Activated naive CD8-positive, alpha-beta T cell treated with anti-CD3 and anti-CD28 coated beads for 36 hours (primary cell): ENCODE measurements around the gene AXDND1. TPM values are rescaled to one million over a fixed set of nuclear protein-coding genes. Genes with fewer than 3 reads are reported as not detected.
"Not testable (repeated sequence)": the region's sequence is repeated elsewhere in the genome, so short reads cannot be mapped to it uniquely, and the experiment has no call there.

Experiments
- DNase-seq: peaks from one replicate; pipeline ENCODE4 v3.0.0; 2021
- H3K27ac Mint-ChIP-seq: one replicate; pipeline ENCODE4 v1.8.0; 2022; ENCODE audit warnings: mild to moderate bottlenecking, moderate library complexity, mixed read lengths
- H3K27me3 Mint-ChIP-seq: one replicate; pipeline ENCODE4 v1.8.0; 2022; ENCODE audit warnings: mild to moderate bottlenecking, mixed read lengths
- H3K36me3 Mint-ChIP-seq: one replicate; pipeline ENCODE4 v1.8.0; 2021; ENCODE audit warnings: mild to moderate bottlenecking, mixed read lengths
- H3K4me1 Mint-ChIP-seq: one replicate; pipeline ENCODE4 v1.8.0; 2021; ENCODE audit warnings: mixed read lengths
- H3K4me3 Mint-ChIP-seq: one replicate; pipeline ENCODE4 v1.8.0; 2022; ENCODE audit warnings: mild to moderate bottlenecking, moderate library complexity, mixed read lengths
- H3K9me3 Mint-ChIP-seq: one replicate; pipeline ENCODE4 v1.8.0; 2022; ENCODE audit warnings: mixed read lengths
- total RNA-seq, 2 experiments: library from RNA; stranded (reverse); gene quantifications; one replicate each; pipeline ENCODE4 v1.2.3, GENCODE V29; 2021

Gene AXDND1
- total RNA-seq, 2 experiments from 2014 or later: 0.56 to 0.64 TPM

DNA sequence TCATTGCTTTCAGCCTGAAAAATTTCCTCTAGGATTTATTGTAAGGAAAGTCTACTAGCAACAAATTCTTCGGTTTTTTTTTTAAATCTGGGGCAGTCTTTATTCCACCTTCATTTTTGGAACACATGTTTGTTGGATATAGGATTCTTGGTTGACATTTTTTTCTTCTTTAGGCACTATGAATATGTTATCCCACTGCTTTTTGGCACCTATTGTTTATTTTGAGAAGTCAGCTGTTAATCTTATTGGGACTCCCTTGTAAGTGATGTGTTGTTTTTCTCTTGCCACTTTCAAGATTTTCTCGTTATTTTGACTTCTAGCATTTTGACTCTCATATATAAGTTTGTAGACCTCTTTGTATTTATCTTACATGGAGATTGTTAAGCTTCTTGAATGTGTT lies 110.7 kb downstream of the AXDND1 start:
- DNase-seq: no peak
- H3K27me3 Mint-ChIP-seq: no peaks in the 10 kb centered on the region
- H3K27ac Mint-ChIP-seq: no peak overlapping the region
- H3K4me3 Mint-ChIP-seq: no peak overlapping the region
- H3K9me3 Mint-ChIP-seq: peaks cover 38% of the 10 kb centered on the region
- peaks cover 5% of the 10 kb centered on the region for H3K36me3 Mint-ChIP-seq
- no peaks in the 10 kb centered on the region for H3K4me1 Mint-ChIP-seq

DNA sequence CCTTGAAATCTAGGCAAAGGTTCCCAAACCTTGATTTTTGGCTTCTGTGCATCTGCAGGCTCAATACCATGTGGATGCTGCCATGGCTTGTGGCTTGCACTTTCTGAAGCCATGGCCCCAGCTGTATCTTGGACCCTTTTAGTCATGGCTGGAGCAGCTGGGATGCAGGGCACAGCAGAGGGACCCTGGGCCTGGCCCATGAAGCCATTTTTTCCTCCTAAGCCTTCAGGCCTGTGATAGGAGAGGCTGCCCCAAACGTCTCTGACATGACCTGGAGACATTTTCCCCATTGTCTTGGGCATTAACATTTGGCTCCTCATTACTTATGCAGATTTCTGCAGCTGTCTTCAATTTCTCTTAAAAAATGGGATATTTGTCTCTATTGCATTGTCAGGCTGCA lies 112.6 kb downstream of the AXDND1 start:
- no peak for DNase-seq
- no peak overlapping the region for H3K27ac Mint-ChIP-seq
- peaks cover 5% of the 10 kb centered on the region for H3K36me3 Mint-ChIP-seq
- H3K9me3 Mint-ChIP-seq: peaks cover 42% of the 10 kb centered on the region
- no peak overlapping the region for H3K4me3 Mint-ChIP-seq
- H3K4me1 Mint-ChIP-seq: no peaks in the 10 kb centered on the region
- H3K27me3 Mint-ChIP-seq: no peaks in the 10 kb centered on the region

DNA sequence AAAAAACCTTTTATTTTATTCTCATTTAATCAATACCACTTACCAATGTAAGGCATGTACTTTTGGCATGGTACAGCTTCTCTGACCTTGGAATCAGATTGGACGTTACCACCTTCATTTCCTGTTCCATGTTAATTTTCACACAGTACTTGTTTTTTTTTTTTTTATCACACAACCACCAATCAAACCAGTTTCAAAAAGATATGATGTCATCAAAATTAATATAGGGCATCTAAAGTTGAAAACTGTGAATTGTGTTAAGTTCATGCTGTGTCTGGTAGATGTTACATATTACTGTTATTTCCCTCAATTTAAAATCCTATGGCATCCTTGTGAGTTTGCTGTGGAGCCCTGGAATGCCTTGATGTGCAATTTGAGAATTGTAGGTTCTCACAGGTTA lies 124.8 kb downstream of the AXDND1 start:
- H3K4me3 Mint-ChIP-seq: no peak overlapping the region
- no peaks in the 10 kb centered on the region for H3K4me1 Mint-ChIP-seq
- H3K36me3 Mint-ChIP-seq: peaks cover 2% of the 10 kb centered on the region
- H3K9me3 Mint-ChIP-seq: peaks cover 10% of the 10 kb centered on the region
- DNase-seq: no peak
- no peak overlapping the region for H3K27ac Mint-ChIP-seq
- no peaks in the 10 kb centered on the region for H3K27me3 Mint-ChIP-seq

DNA sequence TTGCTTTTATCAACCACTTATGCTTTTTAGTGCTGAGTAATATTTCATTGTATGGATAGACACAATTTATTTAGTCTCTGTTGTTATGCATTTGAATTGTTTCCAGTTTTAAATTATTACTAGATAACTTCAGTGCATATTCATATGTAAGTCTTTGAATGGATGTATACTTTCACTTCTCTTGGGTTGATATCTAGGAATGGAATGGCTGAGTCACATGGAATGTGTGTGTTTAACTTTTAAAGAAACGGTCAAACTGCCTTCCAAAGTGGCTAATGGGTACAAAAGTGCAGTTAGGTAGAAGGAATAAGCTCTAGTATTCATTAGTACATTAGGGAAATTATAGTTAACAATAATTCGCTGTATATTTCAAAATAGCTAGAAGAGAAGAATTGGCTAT lies 127.6 kb downstream of the AXDND1 start:
- no peak overlapping the region for H3K4me3 Mint-ChIP-seq
- H3K9me3 Mint-ChIP-seq: peaks cover 1% of the 10 kb centered on the region
- H3K27me3 Mint-ChIP-seq: peaks cover 17% of the 10 kb centered on the region

DNA sequence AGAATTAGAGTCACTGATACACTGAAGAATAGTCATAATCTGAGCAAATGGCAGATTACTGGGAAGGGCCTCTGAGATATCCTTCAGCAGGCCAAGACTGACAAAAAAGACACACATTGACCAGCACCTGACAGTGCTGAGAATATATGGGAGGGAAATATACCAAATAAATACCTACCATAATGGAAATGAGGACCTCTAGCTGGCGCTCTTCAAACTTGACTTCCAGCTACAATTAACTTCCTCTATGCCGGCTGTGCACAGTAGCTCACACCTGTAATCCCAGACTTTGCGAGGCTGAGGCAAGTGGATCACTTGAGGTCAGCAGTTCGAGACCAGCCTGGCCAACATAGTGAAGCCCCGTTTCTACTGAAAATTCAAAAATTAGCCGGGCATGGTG lies 140.4 kb downstream of the AXDND1 start:
- no peak overlapping the region for H3K4me3 Mint-ChIP-seq
- H3K4me1 Mint-ChIP-seq: peaks cover 3% of the 10 kb centered on the region
- no peak for DNase-seq
- no peaks in the 10 kb centered on the region for H3K9me3 Mint-ChIP-seq
- H3K27me3 Mint-ChIP-seq: peaks cover 3% of the 10 kb centered on the region
- no peak overlapping the region for H3K27ac Mint-ChIP-seq
- H3K36me3 Mint-ChIP-seq: no peaks in the 10 kb centered on the region

More for the DNA sequence above, 127.6 kb downstream of the AXDND1 start:
- no peaks in the 10 kb centered on the region for H3K4me1 Mint-ChIP-seq
- H3K36me3 Mint-ChIP-seq: no peaks in the 10 kb centered on the region
- DNase-seq: no peak
- H3K27ac Mint-ChIP-seq: no peak overlapping the region

DNA sequence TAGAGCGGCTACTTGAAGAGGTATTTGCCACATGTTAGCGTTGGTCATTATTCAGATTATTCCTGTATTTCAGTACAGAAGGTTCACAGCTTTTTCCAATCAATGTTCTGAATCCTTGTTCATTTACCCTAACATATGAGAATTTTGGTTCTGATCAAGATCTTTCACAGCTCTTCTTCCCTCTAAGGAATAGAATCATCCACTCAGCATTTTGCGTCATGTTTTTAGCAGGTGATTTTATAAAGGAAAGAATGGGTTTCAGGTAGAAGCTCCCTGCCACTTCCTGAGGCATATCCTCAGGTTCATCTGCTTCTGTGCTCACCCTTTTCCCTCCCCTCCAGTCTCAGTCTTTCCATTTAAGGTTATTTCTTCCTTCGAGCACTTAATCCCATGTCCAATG lies 143.6 kb downstream of the AXDND1 start:
- Mint-ChIP-seq H3K4me3 (no peak overlapping the region), H3K9me3 (peaks cover 6% of the 10 kb centered on the region)

DNA sequence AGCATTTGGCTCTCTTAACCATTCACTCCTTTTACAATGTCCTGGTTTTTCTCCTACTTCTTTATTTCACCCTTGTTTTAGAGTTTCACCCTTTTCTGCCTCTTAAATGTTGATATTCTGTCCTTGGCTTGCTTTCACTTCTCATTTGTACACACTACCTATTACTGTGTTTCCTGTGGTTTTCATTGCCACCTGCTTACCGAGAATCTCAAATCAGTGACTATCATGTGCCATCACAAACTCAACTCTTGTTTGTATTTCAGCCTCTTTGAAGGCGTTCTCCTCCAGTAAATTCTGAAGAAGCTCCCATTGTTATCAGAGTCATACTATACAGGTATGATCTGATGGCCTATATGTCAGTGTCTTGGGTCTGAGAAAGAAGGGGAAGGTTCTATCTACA lies 144.3 kb downstream of the AXDND1 start:
- Mint-ChIP-seq H3K27me3 (peaks cover 9% of the 10 kb centered on the region), H3K4me3 (no peak overlapping the region), H3K27ac (no peak overlapping the region), H3K9me3 (peaks cover 6% of the 10 kb centered on the region), H3K36me3 (no peaks in the 10 kb centered on the region), H3K4me1 (peaks cover 3% of the 10 kb centered on the region)
- DNase-seq: no peak

More for the DNA sequence above, 143.6 kb downstream of the AXDND1 start:
- H3K27me3 Mint-ChIP-seq: peaks cover 9% of the 10 kb centered on the region
- peaks cover 3% of the 10 kb centered on the region for H3K4me1 Mint-ChIP-seq
- H3K27ac Mint-ChIP-seq: no peak overlapping the region
- no peak for DNase-seq
- no peaks in the 10 kb centered on the region for H3K36me3 Mint-ChIP-seq

DNA sequence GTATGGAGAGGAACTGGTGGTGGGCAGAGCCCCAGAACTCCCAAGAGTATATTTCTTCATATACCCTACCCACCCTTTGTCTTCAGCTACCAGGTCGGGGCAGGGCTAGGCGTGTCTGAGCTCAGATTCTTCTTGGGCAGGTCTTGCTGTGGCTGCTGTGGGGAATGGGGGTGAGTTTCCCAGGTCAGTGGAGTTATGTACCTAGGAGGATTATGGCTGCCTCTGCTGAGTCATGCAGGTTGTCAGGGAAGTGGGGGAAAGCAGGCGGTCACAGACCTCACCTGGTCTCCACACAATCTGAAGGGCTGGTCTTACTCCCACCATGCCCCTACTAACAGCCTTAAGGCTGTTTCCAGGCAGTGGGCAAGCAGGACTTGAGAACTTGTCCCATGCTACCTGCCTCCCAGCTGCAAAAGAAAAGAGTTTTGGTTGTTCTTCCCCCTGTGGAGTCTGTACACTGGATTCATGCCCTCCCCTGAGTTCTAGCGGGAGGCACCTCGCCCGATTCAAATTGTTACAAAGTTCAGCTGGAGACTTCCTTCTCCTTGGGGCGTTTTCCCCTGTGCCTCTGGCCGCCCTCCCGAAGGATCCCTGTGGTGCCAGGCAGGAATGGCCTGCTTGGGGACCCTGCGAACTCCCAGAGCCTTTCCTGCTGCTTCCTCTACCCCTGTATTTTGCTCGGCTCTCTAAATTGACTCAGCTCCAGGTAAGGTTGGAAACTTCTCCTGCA lies 151.4 kb downstream of the AXDND1 start:
- H3K36me3 Mint-ChIP-seq: no peaks in the 10 kb centered on the region
- H3K27ac Mint-ChIP-seq: no peak overlapping the region
- DNase-seq: no peak
- H3K27me3 Mint-ChIP-seq: peaks cover 24% of the 10 kb centered on the region
- peaks cover 4% of the 10 kb centered on the region for H3K9me3 Mint-ChIP-seq
- no peak overlapping the region for H3K4me3 Mint-ChIP-seq
- no peaks in the 10 kb centered on the region for H3K4me1 Mint-ChIP-seq

DNA sequence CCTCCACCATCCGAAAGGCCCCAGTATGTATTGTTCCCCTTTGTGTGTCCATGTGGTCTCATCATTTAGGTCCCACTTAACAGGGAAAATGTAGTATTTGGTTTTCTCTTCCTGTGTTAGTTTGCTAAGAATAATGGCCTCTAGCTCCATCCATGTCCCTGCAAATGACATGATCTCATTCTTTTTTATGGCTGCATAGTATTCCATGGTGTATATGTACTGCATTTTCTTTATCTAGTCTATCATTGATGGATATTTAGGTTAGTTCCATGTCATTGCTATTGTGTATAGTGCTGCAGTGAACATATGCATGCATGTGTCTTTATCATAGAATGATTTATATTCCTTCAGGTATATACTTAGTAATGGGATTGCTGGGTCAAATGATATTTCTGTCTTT lies 152.8 kb downstream of the AXDND1 start:
- not testable (repeated sequence) for H3K4me1 Mint-ChIP-seq, H3K4me3 Mint-ChIP-seq, H3K9me3 Mint-ChIP-seq, H3K27ac Mint-ChIP-seq, H3K36me3 Mint-ChIP-seq, DNase-seq
- H3K27me3 Mint-ChIP-seq: peaks cover 28% of the 10 kb centered on the region

DNA sequence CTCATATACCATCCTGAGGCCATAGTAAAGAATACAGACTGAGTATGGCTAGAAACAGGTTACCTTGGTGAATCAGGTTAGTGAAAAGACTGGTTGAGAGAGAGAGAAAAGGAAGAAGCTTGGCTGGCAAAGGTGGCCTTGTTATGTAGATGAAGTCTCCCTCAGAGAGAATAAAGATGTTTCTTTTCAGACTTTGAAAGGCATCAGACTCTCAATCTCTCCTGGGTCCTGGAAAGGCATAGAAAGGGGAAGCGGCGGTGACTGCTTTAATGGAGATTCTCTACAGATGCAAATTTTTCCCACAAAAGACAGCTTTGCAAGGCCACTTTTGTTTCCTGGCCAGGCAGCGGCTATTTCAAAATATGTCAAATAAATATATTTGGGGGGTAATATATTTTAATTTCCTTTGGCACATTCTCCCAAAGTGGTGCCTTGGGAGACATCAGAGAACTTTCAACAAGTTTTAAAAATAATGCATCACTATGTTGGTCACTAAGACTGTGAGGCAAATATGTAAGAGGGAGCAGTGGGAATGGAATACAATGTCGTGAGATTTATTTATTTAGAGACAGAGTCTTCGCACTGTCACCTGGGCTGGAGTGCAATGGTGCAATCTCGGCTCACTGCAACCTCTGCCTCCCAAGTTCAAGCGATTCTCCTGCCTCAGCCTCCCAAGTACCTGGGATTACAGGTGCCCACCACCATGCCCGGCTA lies 163.9 kb downstream of the AXDND1 start:
- Mint-ChIP-seq H3K4me1 (peaks cover 5% of the 10 kb centered on the region), H3K9me3 (no peaks in the 10 kb centered on the region), H3K36me3 (no peaks in the 10 kb centered on the region), H3K27ac (no peak overlapping the region), H3K4me3 (no peak overlapping the region), H3K27me3 (peaks cover 17% of the 10 kb centered on the region)
- DNase-seq: no peak

DNA sequence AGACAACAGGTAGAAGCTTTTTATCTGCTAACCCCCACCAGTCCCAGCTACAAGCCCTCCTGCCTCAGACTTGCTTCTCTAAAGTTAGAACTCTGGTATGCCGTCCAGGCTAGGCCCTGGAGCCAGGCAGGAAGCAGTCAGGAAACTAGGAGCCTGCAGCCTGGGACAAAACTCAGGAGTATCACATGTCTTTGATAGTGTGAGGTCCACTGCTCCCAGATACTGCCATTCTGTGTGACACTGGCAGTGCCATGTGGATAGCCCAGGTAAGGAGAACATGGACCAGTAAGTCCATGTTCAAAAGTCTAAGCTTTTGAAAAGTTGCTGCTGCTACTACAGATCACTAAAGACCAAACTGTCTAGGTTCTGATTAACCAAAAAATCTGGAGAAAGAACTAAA lies 164.6 kb downstream of the AXDND1 start:
- H3K36me3 Mint-ChIP-seq: no peaks in the 10 kb centered on the region
- H3K27ac Mint-ChIP-seq: no peak overlapping the region
- no peak for DNase-seq
- no peak overlapping the region for H3K4me3 Mint-ChIP-seq
- peaks cover 10% of the 10 kb centered on the region for H3K27me3 Mint-ChIP-seq
- H3K9me3 Mint-ChIP-seq: no peaks in the 10 kb centered on the region
- H3K4me1 Mint-ChIP-seq: peaks cover 5% of the 10 kb centered on the region

DNA sequence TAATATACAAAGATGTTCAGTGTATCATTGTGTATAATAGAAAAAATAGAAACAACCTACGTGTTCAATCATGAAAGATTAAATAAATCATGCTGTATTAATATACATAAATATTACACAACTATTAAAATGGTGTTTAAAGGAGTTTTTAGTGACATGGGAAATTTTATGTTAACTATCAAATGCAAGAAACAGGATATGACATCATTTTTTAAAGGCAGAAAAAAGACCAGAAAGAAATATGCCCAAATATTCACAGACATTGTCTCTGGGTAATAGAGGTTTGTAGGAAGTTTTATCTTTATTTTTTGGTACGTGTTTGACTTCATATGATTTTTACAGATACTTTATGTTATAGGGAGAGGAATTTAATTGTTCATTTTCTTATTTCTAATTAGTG lies 176.0 kb downstream of the AXDND1 start:
- no peak for DNase-seq
- Mint-ChIP-seq H3K27ac (no peak overlapping the region), H3K4me1 (no peaks in the 10 kb centered on the region), H3K4me3 (no peak overlapping the region), H3K9me3 (peaks cover 11% of the 10 kb centered on the region), H3K36me3 (no peaks in the 10 kb centered on the region), H3K27me3 (peaks cover 4% of the 10 kb centered on the region)

DNA sequence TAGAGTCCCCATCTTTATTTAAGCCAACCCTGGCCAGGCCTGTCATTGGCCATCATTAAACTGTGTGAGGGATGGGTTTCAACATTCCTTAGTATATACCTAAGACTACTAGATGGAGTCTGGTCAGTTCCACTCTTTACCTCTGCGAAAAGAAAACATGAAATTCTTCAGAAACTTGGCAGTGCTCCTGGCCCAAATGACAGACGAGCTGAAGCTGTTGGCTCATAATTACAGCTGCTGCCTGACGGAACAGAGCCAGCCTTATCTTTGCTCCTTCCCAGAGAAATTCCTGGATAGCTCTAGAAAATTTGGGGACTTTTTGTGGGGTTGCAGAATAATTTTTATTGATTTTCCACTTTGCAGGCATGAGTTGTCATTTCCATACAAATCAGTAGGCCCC lies 179.6 kb downstream of the AXDND1 start:
- Mint-ChIP-seq H3K27ac (no peak overlapping the region), H3K4me3 (no peak overlapping the region), H3K4me1 (no peaks in the 10 kb centered on the region), H3K27me3 (peaks cover 11% of the 10 kb centered on the region), H3K36me3 (no peaks in the 10 kb centered on the region), H3K9me3 (no peaks in the 10 kb centered on the region)
- no peak for DNase-seq

DNA sequence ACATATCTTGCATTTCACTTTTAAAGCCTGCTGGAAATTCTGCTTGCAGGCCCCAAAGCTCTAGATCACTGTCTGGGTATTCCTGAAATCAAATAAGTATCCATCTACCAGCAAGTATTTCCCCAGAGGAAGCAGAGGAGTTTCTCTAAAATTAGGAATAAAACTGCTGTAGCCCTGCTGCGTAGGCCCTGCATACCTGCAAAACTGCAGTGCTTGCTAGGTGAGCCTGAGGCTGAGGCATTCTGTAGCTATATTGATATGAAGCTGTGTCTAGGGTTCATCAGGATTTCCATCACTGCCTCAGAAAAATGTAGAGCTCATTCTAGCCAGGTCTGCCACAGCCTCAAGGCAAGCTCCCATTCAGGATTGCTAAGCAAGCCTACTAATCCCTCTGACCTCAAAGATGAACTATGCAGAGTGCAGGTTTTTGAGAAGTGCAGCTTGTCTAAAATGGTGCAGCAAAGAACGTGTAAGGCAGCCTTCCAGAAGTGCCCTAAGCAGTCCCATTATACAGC lies 181.3 kb downstream of the AXDND1 start:
- Mint-ChIP-seq H3K36me3 (no peaks in the 10 kb centered on the region), H3K4me1 (no peaks in the 10 kb centered on the region), H3K9me3 (no peaks in the 10 kb centered on the region), H3K27me3 (peaks cover 11% of the 10 kb centered on the region), H3K27ac (no peak overlapping the region), H3K4me3 (no peak overlapping the region)
- DNase-seq: no peak

DNA sequence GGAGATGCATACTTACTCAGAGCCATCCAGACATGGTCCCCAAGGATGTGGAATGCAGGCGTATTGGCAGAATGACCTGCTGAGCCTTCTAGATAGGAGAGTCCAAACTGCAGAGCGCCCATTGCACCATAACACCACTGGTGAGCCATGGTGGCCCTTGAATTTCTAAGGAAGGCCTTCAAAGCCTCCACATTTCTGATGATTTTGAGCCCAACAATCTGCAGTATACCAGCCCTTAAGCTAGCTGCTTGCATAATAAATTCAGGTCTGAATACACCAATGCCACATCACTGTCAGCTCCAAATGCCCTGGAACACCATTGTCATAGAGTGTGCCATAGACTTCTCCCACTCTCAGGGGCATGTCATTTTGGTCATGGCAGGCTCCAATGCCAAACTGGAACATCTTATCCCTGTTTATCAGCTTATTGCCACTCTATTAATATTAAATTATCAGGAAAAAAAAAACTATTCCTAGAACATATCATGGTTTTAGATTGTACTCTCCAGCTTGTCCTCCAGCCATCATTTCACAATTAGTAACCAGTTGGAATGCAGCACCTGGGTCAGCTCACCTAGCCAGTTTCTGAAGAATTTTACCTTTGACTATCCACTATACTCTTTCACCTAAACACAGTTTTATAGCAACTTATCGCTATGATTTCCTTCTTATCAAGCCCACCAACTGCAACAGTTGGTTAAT lies 183.0 kb downstream of the AXDND1 start:
- no peaks in the 10 kb centered on the region for H3K36me3 Mint-ChIP-seq
- H3K4me3 Mint-ChIP-seq: no peak overlapping the region
- no peaks in the 10 kb centered on the region for H3K9me3 Mint-ChIP-seq
- no peak overlapping the region for H3K27ac Mint-ChIP-seq
- H3K27me3 Mint-ChIP-seq: peaks cover 7% of the 10 kb centered on the region
- no peaks in the 10 kb centered on the region for H3K4me1 Mint-ChIP-seq
- DNase-seq: no peak
